GM19452 (cell line): ENCODE results near the gene SFN.
"Not testable (repeated sequence)": the region's sequence is repeated elsewhere in the genome, so short reads cannot be mapped to it uniquely, and the experiment has no call there.

ENCODE experiments used
- ATAC-seq: cut with Tn5 transposase; IDR thresholded peaks from one replicate; pipeline ENCODE4 v1.9.1; 2021; ENCODE audit not compliant: unreplicated experiment

SFN gene

GRCh38 chr1:26862781-26863684, at the start of gene SFN:
Gene SFN (plus strand): TSS chr1:26863149. CDS start chr1:26863213, 64 bp downstream.
- no peak for ATAC-seq

DNA sequence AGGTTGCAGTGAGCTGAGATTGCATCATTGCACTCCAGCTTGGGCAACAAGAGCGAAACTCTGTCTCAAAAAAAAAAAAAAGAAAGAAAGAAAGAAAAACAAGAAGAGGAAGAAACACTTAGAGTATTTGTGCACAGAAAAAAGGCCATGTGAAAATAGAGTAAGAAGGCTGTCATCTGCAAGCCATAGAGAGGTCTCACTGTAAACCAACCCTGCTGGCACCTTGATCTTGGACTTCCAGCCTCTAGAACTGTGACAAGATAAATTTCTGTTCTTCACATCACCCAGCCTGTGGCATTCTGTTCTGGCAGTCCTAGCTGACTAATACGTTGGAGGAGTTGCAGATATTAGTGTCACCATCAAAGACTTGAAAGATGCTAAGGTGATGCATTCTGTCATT, 48.6 kb upstream of the SFN start:
- ATAC-seq: no peak

DNA sequence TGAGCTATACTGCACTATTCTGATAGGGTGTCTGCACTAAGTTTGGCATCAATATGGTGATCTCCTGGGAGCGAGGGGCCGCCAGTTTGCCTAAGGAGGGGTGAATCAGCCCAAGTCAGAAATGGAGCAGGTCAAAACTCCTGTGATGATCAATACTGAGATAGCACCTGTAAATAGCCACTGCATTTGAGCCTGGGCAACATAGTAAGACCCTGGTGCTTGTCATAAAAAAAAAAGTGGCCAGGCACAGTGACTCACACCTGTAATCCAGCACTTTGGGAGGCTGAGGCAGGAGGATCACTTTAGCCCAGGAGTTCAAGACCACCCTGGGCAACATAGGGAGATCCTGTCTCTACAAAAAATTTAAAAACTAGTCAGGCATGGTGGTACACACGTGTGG, 48.1 kb upstream of the SFN start:
- ATAC-seq: no peak

DNA sequence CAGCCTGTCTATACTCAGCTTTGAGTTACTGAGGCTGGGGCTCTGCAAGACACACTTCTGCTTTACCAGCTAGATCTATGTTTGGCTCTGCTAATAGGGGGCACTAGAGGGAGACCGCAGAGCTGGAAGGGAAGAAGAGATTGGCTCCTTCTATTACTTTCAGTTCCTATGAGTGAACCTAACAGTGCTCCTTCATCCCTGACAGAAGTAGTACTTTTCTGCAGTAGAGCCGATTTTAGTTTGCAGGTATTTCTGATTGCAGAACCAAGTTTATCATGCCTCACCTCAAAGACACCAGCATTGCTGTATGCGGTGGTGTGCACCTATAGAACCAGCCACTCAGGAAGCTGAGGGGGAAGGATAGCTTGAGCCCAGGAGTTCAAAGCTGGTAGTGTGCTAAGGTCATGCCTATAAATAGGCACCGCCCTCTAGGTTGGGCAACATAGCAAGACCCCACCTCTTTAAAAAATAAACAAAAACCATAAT, 42.1 kb upstream of the SFN start:
- peak; percentile 90 for ATAC-seq

DNA sequence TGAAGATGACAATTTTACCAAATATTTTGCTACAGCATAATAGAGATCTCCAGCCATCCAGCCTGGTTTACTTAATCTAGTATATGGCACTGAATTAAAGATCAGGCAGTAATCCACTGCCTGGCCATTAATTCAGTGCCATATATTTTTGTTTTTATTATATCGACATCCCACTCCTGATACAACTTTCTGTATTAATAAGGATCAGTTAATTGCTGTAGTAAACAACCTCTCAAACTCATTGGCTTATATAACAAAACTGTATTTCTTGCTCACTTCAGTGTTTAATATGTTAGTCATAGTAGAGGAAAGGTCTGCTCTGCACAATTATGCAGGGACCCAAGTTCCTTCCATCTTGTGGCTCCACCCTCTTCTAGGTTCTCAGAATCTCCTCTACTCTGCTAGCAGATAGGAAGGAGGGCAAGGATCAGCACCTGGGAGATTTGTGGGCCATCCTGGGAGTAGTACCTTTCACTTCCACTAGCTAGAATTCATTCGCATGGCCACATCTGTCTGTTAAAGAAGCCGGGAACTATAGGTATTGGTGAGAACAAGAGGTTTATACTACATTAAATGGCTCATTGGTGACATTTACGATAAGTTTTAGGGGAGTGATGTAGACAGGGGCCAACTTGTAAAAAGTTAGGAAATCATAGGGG, 40.1 kb upstream of the SFN start:
- ATAC-seq: no peak

DNA sequence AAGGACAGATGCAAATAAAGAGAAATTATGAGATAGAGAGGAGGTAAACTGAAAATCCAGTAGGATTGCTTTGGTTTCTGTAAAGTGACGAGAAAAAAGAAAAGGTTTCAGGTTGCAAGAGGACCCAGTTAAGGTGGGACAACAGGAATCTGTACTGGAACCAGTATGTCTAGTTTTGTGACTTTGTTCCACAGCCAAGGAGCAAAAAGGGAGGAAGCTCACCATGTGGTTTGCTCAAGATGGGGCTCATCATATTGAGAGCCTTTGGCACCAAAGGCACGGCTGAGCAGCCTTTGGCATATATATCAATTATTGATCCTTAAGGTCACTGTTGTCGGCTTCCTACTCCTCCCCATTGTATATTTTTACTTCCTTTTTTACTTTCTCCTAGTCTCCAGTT, 38.2 kb upstream of the SFN start:
- no peak for ATAC-seq

DNA sequence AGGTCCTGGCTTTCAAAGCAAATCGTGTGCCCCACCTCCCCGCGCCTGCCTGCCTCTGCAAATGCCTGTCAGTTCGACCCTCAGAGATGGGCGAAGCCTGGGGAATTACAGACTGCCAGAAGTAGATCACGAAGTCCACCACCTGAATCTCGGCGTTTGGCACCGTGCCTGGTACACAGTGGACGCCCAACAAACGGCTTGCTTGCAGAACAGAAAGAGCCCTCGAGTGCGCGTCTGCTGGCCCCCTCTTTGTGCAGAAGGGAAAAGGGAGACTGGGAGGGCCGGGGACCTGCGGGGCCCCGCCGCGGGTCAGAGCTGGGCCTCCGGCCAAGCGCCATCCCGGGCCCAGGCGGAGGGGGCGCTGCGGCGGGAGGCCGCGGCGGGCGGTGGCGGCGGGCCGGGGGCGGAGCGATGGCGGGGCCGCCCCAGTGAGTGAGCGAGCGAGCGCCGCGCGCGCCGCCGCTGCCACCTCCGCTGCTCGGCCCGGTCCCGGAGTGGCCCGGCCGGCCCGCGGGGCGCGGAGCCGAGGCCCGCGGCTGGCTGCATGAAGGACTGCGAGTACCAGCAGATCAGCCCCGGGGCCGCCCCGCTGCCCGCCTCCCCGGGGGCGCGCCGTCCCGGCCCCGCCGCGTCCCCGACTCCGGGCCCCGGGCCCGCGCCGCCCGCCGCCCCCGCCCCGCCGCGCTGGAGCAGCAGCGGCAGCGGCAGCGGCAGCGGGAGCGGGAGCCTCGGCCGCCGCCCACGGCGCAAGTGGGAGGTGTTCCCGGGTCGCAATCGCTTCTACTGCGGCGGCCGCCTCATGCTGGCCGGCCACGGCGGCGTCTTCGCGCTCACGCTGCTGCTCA, 36.5 kb upstream of the SFN start, which contains the start of gene ZDHHC18:
Gene ZDHHC18 (plus strand): TSS at position 428 of the 845 bp plus-strand sequence. CDS start 117 bp downstream, at position 545.
- ATAC-seq: peak; percentile 79

GRCh38 chr1:26827106-26827604, 35.8 kb upstream of the SFN start:
- ATAC-seq: no peak

GRCh38 chr1:26827663-26828062, 35.3 kb upstream of the SFN start:
- no peak for ATAC-seq

DNA sequence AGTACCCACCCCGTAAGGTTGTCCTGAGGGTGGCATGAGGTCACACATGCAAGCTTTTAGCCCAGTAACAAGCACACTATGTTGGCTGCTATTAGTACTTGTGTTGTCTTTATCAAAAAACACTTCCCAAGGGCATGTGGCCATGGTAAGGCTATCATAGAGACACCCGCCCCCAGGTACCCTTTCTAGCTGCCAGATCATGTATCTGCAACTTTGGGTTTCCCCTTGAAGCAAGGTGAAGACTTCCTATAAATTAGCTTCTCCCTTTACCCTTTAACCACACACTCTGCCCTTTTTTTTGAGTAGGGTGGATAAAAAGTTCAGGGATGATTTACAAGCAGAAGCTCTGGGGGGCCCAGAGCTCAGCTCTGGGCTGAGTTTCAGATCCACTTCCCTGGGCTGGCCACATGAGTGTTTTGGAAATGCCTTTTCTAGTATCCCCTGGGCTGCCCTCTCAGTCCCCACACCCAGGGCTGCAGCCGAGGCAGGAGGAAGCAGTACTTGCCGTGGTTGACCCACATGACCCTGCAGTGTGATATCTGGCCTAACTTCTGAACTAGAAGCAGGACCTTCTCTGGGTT, 34.4 kb upstream of the SFN start:
- ATAC-seq: no peak

- ATAC-seq: no peak
These were observed 33.6 kb upstream of the SFN start for GRCh38 chr1:26829184-26829911.

- no peak for ATAC-seq
These were observed 31.9 kb upstream of the SFN start for GRCh38 chr1:26831059-26831458.

GRCh38 chr1:26831546-26832248, 31.3 kb upstream of the SFN start:
- ATAC-seq: no peak

DNA sequence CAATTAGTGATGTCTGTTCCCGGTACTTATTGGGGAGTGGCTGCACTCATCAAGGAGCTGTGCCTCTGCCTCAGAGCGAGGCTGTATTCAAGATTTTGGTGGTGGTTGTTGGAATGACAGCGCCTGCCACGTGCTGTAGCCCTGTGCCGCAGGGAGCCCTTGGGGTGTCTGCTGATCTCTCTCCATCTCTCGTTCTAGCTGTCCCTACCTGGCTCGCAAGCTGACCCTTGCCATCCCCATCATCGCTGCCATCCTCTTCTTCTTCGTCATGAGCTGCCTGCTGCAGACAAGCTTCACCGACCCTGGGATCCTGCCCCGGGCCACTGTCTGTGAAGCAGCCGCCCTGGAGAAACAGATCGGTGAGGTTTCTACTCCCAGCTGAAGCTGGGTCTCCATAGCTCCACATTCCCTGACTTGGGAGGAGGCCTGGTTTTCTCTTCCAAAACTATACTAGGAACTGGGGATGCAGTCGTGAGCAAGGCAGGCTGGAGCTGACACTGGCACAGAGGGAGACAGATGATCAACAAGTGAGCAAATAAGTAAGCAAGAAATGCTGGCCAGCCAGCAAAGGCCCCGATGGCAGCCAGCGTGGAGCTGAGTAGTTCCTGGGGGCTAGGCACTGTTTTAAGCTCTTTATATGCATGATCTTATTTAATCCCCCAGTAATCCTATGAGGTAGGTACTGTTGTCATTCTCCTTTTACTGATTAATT, 30.5 kb upstream of the SFN start:
- ATAC-seq: no peak

DNA sequence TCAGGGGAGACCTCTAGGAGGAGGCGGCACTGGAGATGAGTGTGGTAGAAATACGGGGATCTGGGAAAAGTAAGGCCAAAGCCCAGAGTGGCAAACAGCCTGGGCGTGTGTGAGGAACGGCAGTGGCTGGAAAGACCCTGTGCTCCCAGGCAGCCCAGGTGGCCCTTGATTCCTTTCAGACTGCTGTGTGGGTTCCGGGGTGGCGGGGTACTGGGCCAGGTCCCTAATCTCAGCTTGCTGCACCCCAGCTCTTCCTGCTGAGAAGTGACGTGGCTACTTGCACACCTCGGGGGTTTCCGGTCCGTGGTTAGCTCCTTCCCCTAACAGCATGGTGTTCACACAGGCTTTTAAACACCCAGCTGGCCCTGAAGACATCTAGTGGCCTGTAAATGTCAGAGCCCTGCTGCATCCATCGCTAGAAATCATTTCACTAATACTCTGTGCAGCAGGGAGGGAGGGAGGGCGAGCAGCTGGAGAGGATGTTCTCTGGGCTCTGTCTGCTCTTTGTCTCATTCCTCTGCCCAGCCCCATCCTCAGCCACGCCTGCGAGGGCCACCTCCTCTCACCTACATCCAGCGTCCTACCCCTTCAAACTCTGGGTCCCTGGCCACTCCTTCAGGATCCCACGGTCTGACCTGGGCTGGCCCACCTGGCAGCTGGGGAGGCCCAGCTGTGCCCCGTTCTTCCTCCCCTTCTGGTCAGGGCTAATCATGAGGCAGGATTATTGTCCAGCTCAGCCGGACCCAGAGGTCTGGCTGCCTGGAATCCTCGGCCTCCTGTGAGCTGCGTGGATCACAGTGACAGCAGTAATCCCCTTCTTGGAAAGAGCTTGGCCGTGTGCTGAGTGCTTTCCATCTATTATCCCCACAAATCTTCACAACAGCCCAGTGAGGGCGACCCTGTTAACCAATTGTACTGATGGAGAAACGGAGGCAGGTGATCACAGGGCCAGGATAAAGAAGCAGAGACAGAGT, 29.2 kb upstream of the SFN start:
- peak; percentile 88 for ATAC-seq

DNA sequence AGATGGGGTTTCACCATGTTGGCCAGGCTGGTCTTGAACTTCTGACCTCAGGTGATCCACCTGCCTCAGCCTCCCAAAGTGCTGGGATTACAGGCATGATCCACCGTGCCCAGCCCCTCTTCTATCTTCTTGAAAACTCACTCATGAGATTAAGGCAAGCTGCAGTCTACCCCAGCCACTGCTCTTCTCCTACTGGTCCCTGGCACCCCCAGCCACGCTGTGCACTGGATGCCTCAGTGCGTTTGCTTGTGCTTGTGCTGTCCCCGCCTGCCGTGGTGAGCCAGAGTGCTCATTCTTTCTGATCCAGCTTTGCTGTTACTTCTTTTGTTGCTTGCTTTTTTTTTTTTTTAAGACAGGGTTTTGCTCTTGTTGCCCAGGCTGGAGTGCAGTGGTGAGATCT, 25.3 kb upstream of the SFN start:
- not testable (repeated sequence) for ATAC-seq
